Adrenal gland (tissue), 5 donors: ENCODE results near the gene ARHGAP40.

Source experiments
- CTCF ChIP-seq, 6 experiments: fragments of 450-650 bp in 4 of 6; fragments of 200-600 bp in 2 of 6; sonication (generic) in 1 of 6; IDR thresholded peaks; 1 replicate in 5 of 6; 2 replicates in 1 of 6; pipeline versions ENCODE4 v1.5.1 to v1.8.0; 2016 to 2021; ENCODE audit warnings: antibody characterized with exemption in 6 of 6, mild to moderate bottlenecking in 2 of 6, moderate library complexity in 1 of 6
- POLR2A ChIP-seq, 2 donors: fragments of 450-650 bp; IDR thresholded peaks; one replicate each; pipeline ENCODE4 v1.6.1; 2017; ENCODE audit warnings: antibody characterized with exemption in 2 of 2, mild to moderate bottlenecking in 2 of 2, moderate library complexity in 1 of 2
- donor health status: DM: no; HTN: no; CAD: no.

GRCh38 chr20:38629979-38630378 is 28.4 kb downstream of the ARHGAP40 start:
- TF ChIP-seq CTCF (IDR thresholded peaks at IDR 0.05) (no peak), POLR2A (IDR thresholded peaks at IDR 0.05) (no peak)
